ENCODE measurements around the gene LTBP2.
A peak's percentile ranks its signal among the peaks of the same experiment; 100 is the strongest.

The LTBP2 gene

DNA sequence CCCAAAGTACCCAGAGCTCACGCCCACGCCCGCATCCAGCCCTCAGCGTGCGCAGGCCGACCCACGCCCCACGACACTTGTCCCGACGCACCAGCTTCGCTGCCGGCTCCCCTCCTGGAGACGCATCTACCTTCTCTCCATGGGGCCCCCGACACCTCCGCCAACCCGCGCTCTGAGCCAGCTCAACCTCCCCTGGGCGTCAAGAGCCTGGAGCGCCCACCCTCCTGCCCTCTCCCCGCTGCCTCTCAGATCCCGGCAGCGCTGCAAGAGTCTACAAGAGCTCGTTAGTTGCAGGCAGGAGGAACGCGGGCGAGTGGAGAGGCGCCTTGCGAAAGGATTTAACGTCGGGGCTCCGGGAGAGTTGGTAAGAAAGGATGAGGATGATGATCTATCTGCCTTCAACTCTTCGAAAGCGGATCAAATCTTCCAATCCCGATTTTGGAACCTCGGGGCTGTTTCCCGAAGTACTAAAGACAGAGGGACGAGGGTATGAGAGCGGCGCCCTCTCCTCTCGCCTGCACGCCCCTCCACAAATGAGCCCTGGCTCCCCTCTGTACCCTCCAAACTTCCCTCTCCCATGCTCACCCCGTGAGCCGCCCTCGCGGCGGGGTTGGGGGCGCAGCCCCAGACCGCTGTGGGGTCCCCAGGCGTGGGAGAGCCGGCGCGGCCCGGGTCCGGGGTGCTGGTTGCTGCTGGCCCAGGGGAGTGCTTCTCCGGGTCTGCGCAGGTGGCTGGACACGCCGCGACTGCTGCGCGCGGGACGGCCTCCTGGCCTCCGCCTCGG lies 979 bp downstream of the LTBP2 start:
- DNase-seq = no peak

- no peak for DNase-seq
These were observed 1.7 kb downstream of the LTBP2 start for GRCh38 chr14:74610199-74610865.

GRCh38 chr14:74609721-74610120 lies 2.3 kb downstream of the LTBP2 start:
- no peak for DNase-seq

DNA sequence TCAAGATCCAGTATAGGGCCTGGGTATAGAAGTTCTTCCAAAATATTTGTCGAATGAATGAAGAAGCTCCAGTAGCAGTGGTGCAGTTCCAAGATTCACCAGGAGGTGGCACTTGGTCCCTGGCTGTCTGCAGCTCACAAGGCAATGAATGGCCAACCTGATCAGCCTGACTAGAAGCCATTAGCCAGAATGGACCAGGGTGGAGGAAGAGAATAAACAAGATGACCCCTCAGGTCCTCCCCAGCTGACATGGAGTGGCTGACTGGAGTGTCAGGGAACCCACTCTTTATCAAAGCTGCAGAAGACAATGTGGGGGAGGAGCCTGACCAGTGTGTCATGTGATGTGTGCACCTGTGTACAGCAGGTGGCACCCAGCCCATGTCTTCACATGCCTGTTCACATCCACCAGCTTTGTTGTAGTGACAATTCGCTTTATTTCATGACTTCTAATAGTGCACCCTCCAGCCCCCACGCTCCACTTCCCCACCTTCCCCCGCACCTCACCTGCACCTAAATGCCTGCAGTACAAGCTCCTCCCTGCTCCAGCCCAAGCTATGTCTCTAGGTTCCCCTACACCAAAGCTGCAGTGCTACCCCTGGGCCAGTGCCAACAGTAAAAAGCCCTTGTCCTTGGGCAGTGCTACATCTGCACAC lies 3.0 kb downstream of the LTBP2 start:
- DNase-seq = peak; percentile 78

- no peak for DNase-seq
These were observed 5.3 kb downstream of the LTBP2 start for GRCh38 chr14:74606727-74607126.

DNA sequence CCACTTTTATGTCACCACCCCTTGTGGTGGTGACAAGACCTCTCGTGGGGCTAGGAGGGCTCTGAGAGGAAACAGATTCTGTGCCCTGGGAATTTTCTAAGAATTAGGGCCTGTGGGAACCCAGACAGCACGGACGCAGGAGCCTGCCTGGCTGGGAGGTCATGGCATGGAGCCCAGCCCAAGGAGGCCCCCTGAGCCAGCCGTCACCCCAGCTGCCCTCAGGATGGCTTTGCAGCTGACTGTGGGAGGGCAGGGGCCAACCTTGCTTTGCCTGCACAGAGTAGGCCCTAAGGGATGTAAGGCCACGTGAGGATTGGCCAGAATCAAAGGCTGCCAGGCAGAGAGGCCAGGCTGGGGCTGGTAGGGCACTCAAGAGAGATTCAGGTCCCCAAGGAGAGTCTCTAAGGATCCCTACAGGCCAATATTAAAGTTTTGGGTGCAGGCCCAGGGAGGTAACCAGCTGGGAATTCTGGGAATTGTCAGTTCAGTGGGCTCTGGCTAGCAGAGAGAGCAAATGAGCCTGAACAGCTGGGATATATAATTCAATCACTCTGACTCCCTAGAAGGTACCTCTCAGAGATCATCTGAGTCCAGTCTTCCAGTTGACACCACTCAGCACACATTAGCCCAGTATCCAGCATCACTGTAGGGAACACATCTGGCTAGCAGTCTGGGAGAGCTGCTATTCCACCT lies 6.4 kb downstream of the LTBP2 start:
- DNase-seq = no peak

- no peak for DNase-seq
These were observed 7.1 kb downstream of the LTBP2 start for GRCh38 chr14:74604911-74605310.

GRCh38 chr14:74604157-74604556 lies 7.9 kb downstream of the LTBP2 start:
- DNase-seq = no peak

DNA sequence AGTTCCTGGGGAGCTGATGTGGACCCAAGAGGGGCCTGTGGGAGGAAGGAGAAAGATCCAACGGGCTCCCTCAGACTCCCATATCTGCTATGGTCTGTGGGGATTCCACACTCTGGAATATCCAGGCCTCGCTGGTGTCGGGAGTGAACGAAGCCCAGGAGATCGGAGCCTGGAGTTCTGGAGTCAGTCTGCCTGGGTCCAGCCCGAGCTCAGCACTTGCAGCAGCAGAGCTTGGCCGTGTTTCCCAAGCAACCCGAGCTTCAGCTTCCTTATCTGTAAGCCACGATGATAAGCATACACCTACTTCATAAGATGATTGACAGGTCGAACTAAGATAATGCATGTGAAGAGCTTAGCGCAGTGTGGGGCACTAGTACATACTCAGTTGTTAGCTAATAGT lies 10.1 kb downstream of the LTBP2 start:
- DNase-seq = no peak

DNA sequence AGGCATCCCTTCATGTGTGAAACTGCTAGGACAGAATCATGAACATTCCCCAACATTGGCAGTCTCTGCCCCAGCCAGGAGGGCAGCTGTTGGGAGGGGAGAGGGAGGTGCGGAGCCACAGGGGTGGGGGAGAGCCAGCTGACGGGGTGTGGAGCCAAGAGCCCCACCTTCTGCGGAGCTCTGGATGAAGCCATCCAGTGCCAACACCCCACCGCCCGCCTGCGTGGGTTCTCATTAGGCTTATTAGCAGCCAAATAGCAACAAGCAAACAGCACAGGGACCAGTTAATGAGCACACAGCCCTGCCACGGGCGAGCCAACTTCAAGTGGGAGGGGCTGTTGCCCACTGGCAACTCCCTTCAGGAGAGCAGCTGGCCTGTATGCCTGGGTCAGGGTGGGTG lies 12.1 kb downstream of the LTBP2 start:
- DNase-seq = no peak

DNA sequence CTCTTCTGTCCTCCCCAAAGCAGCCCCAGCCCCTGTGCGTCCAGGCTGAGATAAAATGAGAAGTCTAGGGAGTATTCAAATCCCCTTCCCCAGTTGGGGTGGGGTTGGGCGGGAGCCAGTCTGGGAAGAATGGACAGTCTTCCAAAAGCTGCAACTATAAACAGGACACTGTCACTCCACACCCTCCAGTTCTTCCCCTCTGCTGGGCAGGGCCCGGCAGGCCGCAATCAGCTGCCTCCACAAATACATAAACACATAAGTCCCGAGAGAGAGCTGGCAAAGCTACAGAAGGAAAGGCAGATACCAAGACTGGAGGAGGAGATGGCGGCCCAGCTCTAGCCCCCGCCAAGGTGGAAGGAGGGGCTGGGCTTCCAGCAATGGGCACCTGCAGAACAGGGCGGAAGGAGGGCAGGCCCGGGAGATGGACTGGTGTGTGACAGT lies 12.7 kb downstream of the LTBP2 start:
- DNase-seq = no peak

DNA sequence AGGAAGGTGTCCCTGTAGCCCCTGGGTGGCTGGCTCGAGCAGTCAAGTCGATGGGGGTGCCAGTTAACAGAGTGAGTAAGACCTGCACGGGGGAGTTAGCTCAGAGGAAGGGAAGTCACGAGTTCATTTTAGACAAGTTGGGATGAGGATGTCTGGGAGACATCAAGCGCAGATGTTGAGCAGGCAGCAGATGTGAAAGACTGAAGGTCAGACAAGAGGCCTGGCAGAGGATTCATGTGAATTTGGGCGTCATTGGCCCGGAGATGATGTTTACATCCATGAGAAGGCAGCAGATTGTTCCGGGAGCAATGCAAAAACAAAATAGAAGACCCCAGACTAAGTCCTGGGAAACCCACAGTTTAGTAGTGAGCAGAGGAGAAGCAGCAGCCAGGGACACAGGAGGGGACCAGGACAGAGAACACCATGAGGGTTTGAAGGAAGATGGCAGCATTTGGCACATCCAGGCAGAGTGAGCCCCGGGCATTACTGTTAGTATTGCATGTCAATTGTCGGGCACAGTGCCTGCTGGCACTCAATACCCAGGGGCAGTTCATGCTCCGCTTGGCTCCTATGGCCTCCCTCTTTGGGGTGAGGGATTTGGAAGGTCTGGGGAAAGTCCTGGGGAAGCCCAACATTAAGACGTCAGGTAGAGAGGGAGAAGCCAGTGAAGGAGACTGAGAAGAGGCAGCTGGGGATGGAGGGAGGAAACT lies 15.1 kb downstream of the LTBP2 start:
- DNase-seq = no peak

DNA sequence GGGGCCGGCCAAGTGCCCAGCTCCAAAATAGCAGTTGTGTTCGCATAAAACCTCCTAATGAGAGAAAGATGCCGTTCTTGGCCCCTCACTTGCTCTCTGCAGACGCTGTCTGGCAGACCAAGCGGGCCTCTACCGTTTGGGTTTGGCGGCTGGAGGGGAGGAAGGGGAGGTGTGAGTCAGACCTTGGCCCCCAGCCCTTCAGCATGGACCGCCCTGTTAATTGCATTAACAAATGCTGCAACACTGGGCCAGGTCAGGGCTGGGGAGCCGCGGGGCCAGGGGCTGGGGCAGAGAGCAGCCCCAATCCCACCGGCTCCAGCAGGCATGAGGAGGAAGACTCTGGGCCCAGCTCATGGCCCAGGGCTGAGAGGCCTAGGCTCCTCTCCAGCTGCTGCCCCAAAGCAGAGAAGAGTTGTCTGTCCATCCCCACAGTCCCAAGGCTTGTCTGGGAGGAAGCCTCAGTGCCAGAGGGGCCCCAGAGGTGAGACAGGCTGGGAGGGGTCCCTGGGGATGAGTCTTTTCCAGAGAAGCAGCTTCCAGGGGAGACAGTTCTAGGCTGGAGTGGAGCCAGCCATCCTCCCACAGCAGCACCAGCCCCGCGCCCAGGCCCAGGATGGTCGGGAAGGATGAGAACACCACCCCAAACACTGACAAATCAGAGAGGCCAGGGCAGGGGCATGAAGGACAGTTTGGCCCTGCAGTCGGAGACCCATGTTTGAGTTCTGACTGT lies 16.9 kb downstream of the LTBP2 start:
- no peak for DNase-seq

DNA sequence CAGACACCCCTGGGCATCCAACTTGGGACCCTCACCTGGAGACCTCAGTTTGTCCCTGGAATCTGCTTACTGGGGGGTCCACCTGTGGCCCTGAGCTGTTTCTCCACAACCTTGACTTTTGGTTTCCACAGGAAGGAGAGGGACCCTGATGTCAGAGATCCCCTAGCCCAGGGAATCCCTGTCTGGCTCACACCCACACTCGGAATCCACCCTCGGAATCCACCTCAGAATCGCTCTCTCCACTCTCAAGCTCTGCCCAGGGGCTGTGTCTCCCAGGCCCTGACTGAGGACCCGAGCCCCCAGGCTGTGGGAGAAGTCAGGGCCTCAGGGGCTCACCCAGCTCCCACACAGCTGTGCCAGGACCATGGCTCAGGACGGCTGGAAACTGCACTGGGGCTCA lies 17.4 kb downstream of the LTBP2 start:
- no peak for DNase-seq

DNA sequence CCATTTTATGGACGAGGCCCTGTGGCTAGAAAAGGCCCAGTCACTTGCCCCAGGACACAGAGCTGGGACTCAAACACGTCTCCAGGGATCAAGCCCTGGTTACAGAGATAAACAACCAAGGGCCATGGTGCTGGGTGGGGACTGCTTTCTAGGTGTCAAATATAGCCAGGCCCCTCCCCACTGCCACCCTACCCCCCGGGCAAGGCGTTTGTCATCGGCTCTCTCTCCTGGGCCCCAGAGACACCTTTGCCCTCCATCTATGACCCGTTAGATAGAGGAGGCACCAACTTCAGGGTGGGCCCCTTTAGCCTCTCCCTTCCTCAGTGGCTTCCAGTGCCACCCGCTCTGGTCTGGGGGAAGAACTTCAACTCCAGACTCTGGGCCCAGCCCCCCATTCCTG lies 18.0 kb downstream of the LTBP2 start:
- DNase-seq = no peak

DNA sequence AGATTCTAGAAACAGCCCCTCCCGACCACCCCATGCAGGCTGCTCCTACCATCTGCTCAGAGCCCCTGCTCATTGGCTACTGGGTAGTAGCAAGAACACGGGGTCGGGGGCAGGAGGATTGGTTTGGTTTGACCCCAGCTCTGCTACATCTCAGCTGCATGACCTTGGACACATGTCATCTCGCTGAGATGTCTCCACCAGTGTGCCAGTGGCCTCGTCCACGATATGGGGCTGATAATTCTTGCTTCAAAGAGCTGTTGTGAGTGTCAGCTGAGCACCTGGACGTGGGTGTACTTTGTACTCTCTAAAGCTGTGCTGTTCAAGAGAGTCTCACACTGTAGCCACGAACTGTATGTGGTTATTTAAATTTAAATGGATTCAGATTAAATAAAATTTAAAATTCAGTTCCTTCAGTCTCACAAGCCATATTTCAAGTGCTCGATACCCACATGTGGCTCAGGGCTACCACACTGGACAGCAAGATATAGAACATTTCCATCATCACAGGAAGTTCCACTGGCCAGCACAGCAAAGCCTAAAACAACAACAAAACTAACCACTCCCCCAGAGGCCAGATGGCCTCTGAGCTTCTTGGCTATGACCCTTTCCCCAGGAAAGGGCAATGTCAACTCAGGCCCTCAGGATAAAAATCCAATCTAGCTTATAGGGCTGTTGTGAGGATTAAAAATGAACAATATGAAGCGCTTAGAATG lies 18.6 kb downstream of the LTBP2 start:
- DNase-seq = no peak

GRCh38 chr14:74592476-74593201 lies 19.4 kb downstream of the LTBP2 start:
- DNase-seq = no peak

DNA sequence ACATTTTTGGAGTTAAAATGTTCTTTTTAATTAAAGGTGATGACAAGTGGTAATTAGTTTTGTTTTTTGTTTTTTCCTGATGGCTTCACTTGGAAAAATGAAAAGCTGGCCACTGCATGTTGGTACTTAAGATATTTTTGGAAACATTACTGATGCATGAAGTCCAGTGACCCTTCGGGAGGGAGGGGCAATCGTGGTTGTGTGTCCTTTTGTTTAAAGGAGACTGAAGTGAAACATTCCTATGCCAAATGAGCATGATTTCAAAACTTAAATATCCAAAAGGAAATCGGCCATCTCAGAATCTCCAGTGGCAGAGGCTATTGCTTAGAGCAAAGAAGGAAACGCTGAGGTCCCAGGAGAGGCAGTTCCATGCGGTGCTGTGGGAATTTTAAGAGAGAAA lies 20.1 kb downstream of the LTBP2 start:
- DNase-seq = no peak

DNA sequence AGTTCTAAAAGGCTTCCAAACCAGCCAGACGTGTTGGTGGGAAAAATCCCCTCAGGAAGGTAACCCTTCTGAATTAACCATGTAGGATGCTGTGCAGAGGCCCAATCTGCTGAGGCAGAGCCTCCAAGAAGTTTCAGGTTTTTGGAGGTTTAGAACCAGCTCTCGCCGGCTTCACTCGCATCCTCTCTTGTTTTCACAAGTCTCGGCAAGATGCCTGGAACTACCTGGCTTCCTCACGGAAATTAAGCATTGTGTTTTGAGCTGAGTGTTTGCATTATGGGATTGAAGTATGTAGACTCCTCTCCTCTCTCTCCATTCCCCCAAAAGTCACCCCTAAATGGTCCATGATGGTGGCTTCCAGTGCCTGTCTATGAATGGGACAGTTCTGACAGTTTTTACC lies 20.6 kb downstream of the LTBP2 start:
- DNase-seq = no peak

GRCh38 chr14:74589291-74589879 lies 22.7 kb downstream of the LTBP2 start:
- no peak for DNase-seq
